Stimulated activated CD8-positive, alpha-beta memory T cell treated with anti-CD3 and anti-CD28 coated beads, Interleukin-2, amount 100 ng/mL, for 48 hours (primary cell): ENCODE results near the gene RFTN1.

Source experiments
- DNase-seq, 2 donors: peaks; one replicate each; pipeline ENCODE4 v3.0.0-alpha.2; 2020; ENCODE audit warnings: low read depth in 2 of 2

The RFTN1 gene

GRCh38 chr3:16487511-16488175, 25.9 kb downstream of the RFTN1 start:
- no peak for DNase-seq

- DNase-seq: no peak
Observed at GRCh38 chr3:16486951-16487480, 26.5 kb downstream of the RFTN1 start.

- no peak for DNase-seq
Observed at GRCh38 chr3:16486201-16486600, 27.3 kb downstream of the RFTN1 start.

GRCh38 chr3:16485395-16485992, 28.0 kb downstream of the RFTN1 start:
- DNase-seq: no peak

- DNase-seq: no peak
Observed at GRCh38 chr3:16484984-16485383, 28.5 kb downstream of the RFTN1 start.

- no peak for DNase-seq
Observed at GRCh38 chr3:16484216-16484615, 29.3 kb downstream of the RFTN1 start.

- no peak for DNase-seq
Observed at GRCh38 chr3:16482770-16483531, 30.5 kb downstream of the RFTN1 start.

- no peak for DNase-seq
Observed at GRCh38 chr3:16482194-16482769, 31.2 kb downstream of the RFTN1 start.

GRCh38 chr3:16481546-16481897, 32.0 kb downstream of the RFTN1 start:
- no peak for DNase-seq

- DNase-seq: no peak
Observed at GRCh38 chr3:16480861-16481545, 32.5 kb downstream of the RFTN1 start.

- no peak for DNase-seq
Observed at GRCh38 chr3:16478516-16478915, 35.0 kb downstream of the RFTN1 start.

GRCh38 chr3:16477521-16477920, 36.0 kb downstream of the RFTN1 start:
- no peak for DNase-seq

- no peak for DNase-seq
Observed at GRCh38 chr3:16477056-16477455, 36.4 kb downstream of the RFTN1 start.

- DNase-seq: no peak
Observed at GRCh38 chr3:16476636-16477035, 36.9 kb downstream of the RFTN1 start.

- DNase-seq: no peak
Observed at GRCh38 chr3:16475766-16476165, 37.7 kb downstream of the RFTN1 start.

GRCh38 chr3:16474920-16475319, 38.6 kb downstream of the RFTN1 start:
- DNase-seq: no peak

- no peak for DNase-seq
Observed at GRCh38 chr3:16474216-16474615, 39.3 kb downstream of the RFTN1 start.

GRCh38 chr3:16472593-16472992, 40.9 kb downstream of the RFTN1 start:
- no peak for DNase-seq

- DNase-seq: no peak
Observed at GRCh38 chr3:16471897-16472296, 41.6 kb downstream of the RFTN1 start.

GRCh38 chr3:16470590-16470989, 42.9 kb downstream of the RFTN1 start:
- no peak for DNase-seq

- no peak for DNase-seq
Observed at GRCh38 chr3:16468336-16469098, 45.0 kb downstream of the RFTN1 start.
